PC-3 (cell line): ENCODE results near the gene ATXN1L. TPM values are rescaled to one million over a fixed set of nuclear protein-coding genes. Genes with fewer than 3 reads are reported as not detected.

Source experiments
- ATAC-seq: fragments of 200-7000 bp; cut with Tn5 transposase; 2 replicates; pipeline ENCODE4 v1.9.1; 2020; ENCODE audit warnings: mild to moderate bottlenecking, moderate library complexity
- BruUV-seq: library from RNA; stranded (reverse); fragments of 400-500 nt; replicated peaks from 2 replicates; lab custom pipeline; 2021; lab: Mats Ljungman, UMichigan
- CTCF ChIA-PET: fragments of 300-600 bp; sonication (Branson Sonifier 250); formaldehyde crosslinking; loops from one replicate; lab custom pipeline; 2022; ENCODE audit warnings: antibody characterized with exemption; lab: Charles Lee
- POLR2A ChIA-PET: fragments of 300-600 bp; sonication (Branson Sonifier 250); formaldehyde crosslinking; loops from one replicate; lab custom pipeline; 2022; ENCODE audit warnings: antibody characterized with exemption; ENCODE audit not compliant: unreplicated experiment; lab: Charles Lee
- DNase-seq: peaks from one replicate; pipeline ENCODE4 v3.0.0-alpha.2; 2015
- H2AFZ ChIP-seq: fragments of 300-600 bp; sonication (generic); 2 replicates; pipeline ENCODE4 v1.6.0; 2016; ENCODE audit warnings: antibody characterized with exemption, low read length
- H3F3A ChIP-seq: fragments of 300-600 bp; sonication (generic); one replicate; pipeline ENCODE4 v1.6.0; 2017; ENCODE audit warnings: antibody characterized with exemption, low read length, control low read depth, mild to moderate bottlenecking; ENCODE audit not compliant: unreplicated experiment
- H3K27ac ChIP-seq: fragments of 300-600 bp; sonication (generic); 2 replicates; pipeline ENCODE4 v1.5.1; 2016; ENCODE audit warnings: mild to moderate bottlenecking, low read length
- H3K27me3 ChIP-seq: fragments of 300-600 bp; sonication (generic); 2 replicates; pipeline ENCODE4 v1.6.1; 2016; ENCODE audit warnings: low read length, mixed read lengths
- H3K36me3 ChIP-seq: fragments of 300-600 bp; sonication (generic); 2 replicates; pipeline ENCODE4 v1.6.1; 2016; ENCODE audit warnings: low read depth, mixed run types, low read length, mixed read lengths
- H3K4me1 ChIP-seq: fragments of 300-600 bp; sonication (generic); 2 replicates; pipeline ENCODE4 v1.5.1; 2016; ENCODE audit warnings: low read length; ENCODE audit not compliant: insufficient read depth
- H3K4me2 ChIP-seq: fragments of 300-600 bp; sonication (generic); 2 replicates; pipeline ENCODE4 v1.6.0; 2016; ENCODE audit warnings: low read length
- H3K4me3 ChIP-seq: fragments of 300-600 bp; sonication (generic); 2 replicates; pipeline ENCODE4 v1.5.1; 2016; ENCODE audit warnings: mild to moderate bottlenecking, low read length, mixed read lengths
- H3K79me2 ChIP-seq: fragments of 300-600 bp; sonication (generic); 2 replicates; pipeline ENCODE4 v1.6.1; 2017; ENCODE audit warnings: low read length, mixed read lengths
- H3K9ac ChIP-seq: fragments of 300-600 bp; sonication (generic); 2 replicates; pipeline ENCODE4 v1.6.0; 2016; ENCODE audit warnings: mild to moderate bottlenecking, low read length
- H3K9me2 ChIP-seq: fragments of 300-600 bp; sonication (generic); replicated peaks from 2 replicates; pipeline ENCODE4 v1.6.1; 2016; ENCODE audit warnings: mixed run types, low read length, mixed read lengths
- H3K9me3 ChIP-seq: fragments of 300-600 bp; sonication (generic); 2 replicates; pipeline ENCODE4 v1.6.1; 2016; ENCODE audit warnings: low read length, mixed read lengths
- H4K20me1 ChIP-seq: fragments of 300-600 bp; sonication (generic); 2 replicates; pipeline ENCODE4 v1.6.1; 2016; ENCODE audit warnings: low read length, mixed read lengths
- CTCF ChIP-seq: fragments of 300-600 bp; sonication (generic); conservative IDR thresholded peaks from 2 replicates; pipeline ENCODE4 v1.5.1; 2017; ENCODE audit warnings: antibody characterized with exemption, low read depth, mild to moderate bottlenecking, low read length
- EZH2 ChIP-seq: fragments of 300-600 bp; sonication (generic); IDR thresholded peaks from one replicate; pipeline ENCODE4 v1.6.1; 2017; ENCODE audit warnings: antibody characterized with exemption, mild to moderate bottlenecking, low read length; ENCODE audit not compliant: unreplicated experiment
- EZH2phosphoT487 ChIP-seq: fragments of 300-600 bp; sonication (generic); IDR thresholded peaks from 2 replicates; pipeline ENCODE4 v1.6.1; 2018; ENCODE audit warnings: mild to moderate bottlenecking, antibody characterized with exemption, low read length, borderline replicate concordance
- intact Hi-C: fragments of 100-400 bp; cut with micrococcal nuclease; formaldehyde crosslinking; loops from 2 replicates; pipeline ENCODE4 v1.9.0; 2023
- total RNA-seq: library from RNA; depleted of rRNA; stranded (reverse); fragments of >200 nt; gene quantifications from 2 replicates; pipeline ENCODE4 v1.2.3, GENCODE V29; 2014

ATXN1L gene
- total RNA-seq, 1 experiment from 2014 or later = 8.5 TPM

DNA sequence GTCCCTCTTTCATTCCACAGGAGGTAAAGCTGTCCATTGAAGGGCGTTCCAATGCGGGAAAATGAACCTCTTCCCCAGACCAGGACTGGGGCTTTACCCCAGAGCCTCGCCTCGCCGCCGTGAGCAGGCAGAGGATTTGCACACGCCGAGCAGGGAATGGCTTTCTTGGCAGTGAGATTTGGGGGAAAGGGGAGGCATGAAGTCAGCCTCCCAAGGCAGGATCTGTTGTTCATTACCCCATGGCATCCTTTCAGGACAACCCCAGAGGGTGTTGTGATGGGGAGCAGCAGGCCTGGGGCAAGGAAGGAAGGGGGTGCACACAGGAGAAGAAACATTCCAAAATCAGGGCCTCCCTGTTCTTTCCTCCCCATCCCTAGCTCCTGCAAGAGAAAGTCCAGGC lies 6.0 kb downstream of the ATXN1L start:
- ChIA-PET CTCF (no interaction called here), POLR2A (interaction anchor here (0.6 kb wide), 1 partner anchor 33 kb away, joined by 3 read pairs; no protein-coding TSS in a partner anchor)
- intact Hi-C loops = no loop called here
- H3K9me3 ChIP-seq = no peaks in the 10 kb centered on the region
- no peak overlapping the region for H3K9ac ChIP-seq
- H3F3A ChIP-seq = no peaks in the 10 kb centered on the region
- DNase-seq (no peak), ATAC-seq (no peak)
- no peaks in the 10 kb centered on the region for H3K27me3 ChIP-seq
- H3K4me3 ChIP-seq = no peak overlapping the region
- TF ChIP-seq CTCF = no peak
- no peak for TF ChIP-seq EZH2
- no peak for TF ChIP-seq EZH2phosphoT487
- peaks cover 7% of the 10 kb centered on the region; the same call in 1 of the 2 replicates for H3K4me1 ChIP-seq
- H3K4me2 ChIP-seq = no peak overlapping the region
- H2AFZ ChIP-seq = no peak overlapping the region
- H4K20me1 ChIP-seq = no peaks in the 10 kb centered on the region
- peaks cover 8% of the 10 kb centered on the region; the same call in 1 of the 2 replicates for H3K36me3 ChIP-seq
- no peaks in the 10 kb centered on the region for H3K9me2 ChIP-seq
- no peak overlapping the region for H3K27ac ChIP-seq
- peaks cover 17% of the 10 kb centered on the region for H3K79me2 ChIP-seq
- no TSS peak for BruUV-seq

DNA sequence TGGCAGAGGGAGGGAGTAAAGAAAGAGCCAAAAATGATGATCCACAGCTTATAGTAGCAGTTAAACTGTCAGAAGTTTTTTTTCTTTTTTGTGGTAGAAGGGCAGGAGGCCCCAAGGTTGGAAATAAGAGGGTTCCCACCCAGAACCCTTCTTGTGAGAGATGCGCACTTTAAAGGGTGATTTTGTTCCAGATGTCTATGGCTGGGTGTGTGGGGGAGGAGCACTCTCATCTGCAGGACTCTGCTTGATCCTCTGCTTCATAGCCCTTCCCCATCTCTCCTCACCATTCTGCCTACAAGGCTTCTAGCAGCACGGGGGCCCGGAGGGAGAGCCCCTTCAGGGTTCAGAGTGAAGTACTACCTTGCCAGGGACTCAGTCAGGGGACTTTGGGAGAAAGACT lies 6.4 kb downstream of the ATXN1L start:
- no peak for TF ChIP-seq CTCF
- TF ChIP-seq EZH2 = no peak
- no peak overlapping the region for H3K4me2 ChIP-seq
- H3K9ac ChIP-seq = no peak overlapping the region
- intact Hi-C loops = no loop called here
- H3K27ac ChIP-seq = no peak overlapping the region
- H3K9me2 ChIP-seq = no peaks in the 10 kb centered on the region
- no peaks in the 10 kb centered on the region for H3K27me3 ChIP-seq
- ChIA-PET CTCF (no interaction called here), POLR2A (no interaction called here)
- ATAC-seq = no peak
- no peaks in the 10 kb centered on the region for H3K9me3 ChIP-seq
- H3K4me3 ChIP-seq = no peak overlapping the region
- peaks cover 8% of the 10 kb centered on the region; the same call in 1 of the 2 replicates for H3K36me3 ChIP-seq
- H3K4me1 ChIP-seq = peaks cover 3% of the 10 kb centered on the region; the same call in 1 of the 2 replicates
- H4K20me1 ChIP-seq = no peaks in the 10 kb centered on the region
- H2AFZ ChIP-seq = no peak overlapping the region
- DNase-seq = no peak
- H3K79me2 ChIP-seq = peaks cover 13% of the 10 kb centered on the region
- no peaks in the 10 kb centered on the region for H3F3A ChIP-seq
- BruUV-seq = no TSS peak

- ChIA-PET POLR2A (no interaction called here), CTCF (no interaction called here)
Measured at GRCh38 chr16:71852561-71852960, 6.8 kb downstream of the ATXN1L start.

More at GRCh38 chr16:71852561-71852960, 6.8 kb downstream of the ATXN1L start:
- H3K79me2 ChIP-seq = peaks cover 9% of the 10 kb centered on the region
- no peaks in the 10 kb centered on the region for H3K9me3 ChIP-seq
- no TSS peak for BruUV-seq
- DNase-seq (no peak), ATAC-seq (no peak)
- peaks cover 8% of the 10 kb centered on the region; the same call in 1 of the 2 replicates for H3K36me3 ChIP-seq
- H3K9ac ChIP-seq = no peak overlapping the region
- intact Hi-C loops = no loop called here
- H2AFZ ChIP-seq = no peak overlapping the region
- H3K4me2 ChIP-seq = no peak overlapping the region
- no peaks in the 10 kb centered on the region for H3K9me2 ChIP-seq
- no peaks in the 10 kb centered on the region for H3F3A ChIP-seq
- TF ChIP-seq EZH2 (no peak), EZH2phosphoT487 (no peak), CTCF (no peak)
- H4K20me1 ChIP-seq = no peaks in the 10 kb centered on the region
- H3K27me3 ChIP-seq = no peaks in the 10 kb centered on the region
- no peaks in the 10 kb centered on the region; the same call in 1 of the 2 replicates for H3K4me1 ChIP-seq
- H3K4me3 ChIP-seq = no peak overlapping the region
- no peak overlapping the region for H3K27ac ChIP-seq
